ENCODE measurements around the gene PROZ.

PROZ gene

GRCh38 chr13:113117335-113117872 lies 41.0 kb upstream of the PROZ start:
- DNase-seq (ENCODE audit: low spot score in 2 of 2) (no peak), ATAC-seq (no peak)
- Mint-ChIP-seq H3K36me3 (no peaks in the 10 kb centered on the region), H3K27ac (no peak overlapping the region), H3K4me3 (no peak overlapping the region), H3K9me3 (no peaks in the 10 kb centered on the region), H3K4me1 (no peaks in the 10 kb centered on the region)

- DNase-seq (ENCODE audit: low spot score in 2 of 2), result no peak
- Mint-ChIP-seq H3K4me3 (no peak overlapping the region), H3K9me3 (no peaks in the 10 kb centered on the region), H3K36me3 (no peaks in the 10 kb centered on the region), H3K4me1 (peaks cover 3% of the 10 kb centered on the region), H3K27ac (no peak overlapping the region)
- no peak for ATAC-seq
Observed at GRCh38 chr13:113117911-113118260, 40.6 kb upstream of the PROZ start.

- no peaks in the 10 kb centered on the region for H3K36me3 Mint-ChIP-seq
- ATAC-seq, result no peak
- H3K4me1 Mint-ChIP-seq, result peaks cover 6% of the 10 kb centered on the region
Observed at GRCh38 chr13:113118261-113119021, 40.0 kb upstream of the PROZ start.

GRCh38 chr13:113119166-113119821 lies 39.2 kb upstream of the PROZ start:
- no peak overlapping the region for H3K4me3 Mint-ChIP-seq
- DNase-seq (ENCODE audit: low spot score in 2 of 2) (no peak), ATAC-seq (no peak)
- no peaks in the 10 kb centered on the region for H3K9me3 Mint-ChIP-seq
- H3K27ac Mint-ChIP-seq, result no peak overlapping the region
- H3K4me1 Mint-ChIP-seq, result peaks cover 6% of the 10 kb centered on the region
- H3K36me3 Mint-ChIP-seq, result no peaks in the 10 kb centered on the region

More at GRCh38 chr13:113118261-113119021, 40.0 kb upstream of the PROZ start:
- no peak overlapping the region for H3K27ac Mint-ChIP-seq
- H3K4me3 Mint-ChIP-seq, result no peak overlapping the region
- no peaks in the 10 kb centered on the region for H3K9me3 Mint-ChIP-seq
- no peak for DNase-seq (ENCODE audit: low spot score in 2 of 2)

GRCh38 chr13:113119822-113120189 lies 38.6 kb upstream of the PROZ start:
- ATAC-seq, result no peak
- Mint-ChIP-seq H3K9me3 (no peaks in the 10 kb centered on the region), H3K27ac (no peak overlapping the region)

GRCh38 chr13:113120300-113121182 lies 37.9 kb upstream of the PROZ start:
- Mint-ChIP-seq H3K36me3 (no peaks in the 10 kb centered on the region), H3K4me3 (no peak overlapping the region), H3K27ac (no peak overlapping the region), H3K4me1 (peaks cover 6% of the 10 kb centered on the region), H3K9me3 (no peaks in the 10 kb centered on the region)
- ATAC-seq (no peak), DNase-seq (ENCODE audit: low spot score in 2 of 2) (no peak)

More at GRCh38 chr13:113119822-113120189, 38.6 kb upstream of the PROZ start:
- Mint-ChIP-seq H3K4me3 (no peak overlapping the region), H3K36me3 (no peaks in the 10 kb centered on the region), H3K4me1 (peaks cover 6% of the 10 kb centered on the region)
- DNase-seq (ENCODE audit: low spot score in 2 of 2), result no peak

GRCh38 chr13:113121183-113121927 lies 37.1 kb upstream of the PROZ start:
- no peak overlapping the region for H3K27ac Mint-ChIP-seq
- DNase-seq (ENCODE audit: low spot score in 2 of 2), result no peak
- peaks cover 9% of the 10 kb centered on the region for H3K4me1 Mint-ChIP-seq
- no peaks in the 10 kb centered on the region for H3K9me3 Mint-ChIP-seq
- no peak for ATAC-seq
- no peak overlapping the region for H3K4me3 Mint-ChIP-seq
- H3K36me3 Mint-ChIP-seq, result no peaks in the 10 kb centered on the region

GRCh38 chr13:113121928-113122471 lies 36.4 kb upstream of the PROZ start:
- H3K4me1 Mint-ChIP-seq, result peaks cover 12% of the 10 kb centered on the region
- ATAC-seq, result no peak
- DNase-seq (ENCODE audit: low spot score in 2 of 2), result no peak
- no peak overlapping the region for H3K27ac Mint-ChIP-seq
- no peaks in the 10 kb centered on the region for H3K9me3 Mint-ChIP-seq
- no peaks in the 10 kb centered on the region for H3K36me3 Mint-ChIP-seq
- H3K4me3 Mint-ChIP-seq, result no peak overlapping the region

- Mint-ChIP-seq H3K9me3 (no peaks in the 10 kb centered on the region), H3K4me3 (no peak within 1 kb of the TSS), H3K4me1 (peaks cover 12% of the 10 kb centered on the region), H3K36me3 (no peaks in the 10 kb centered on the region), H3K27ac (no peak within 1 kb of the TSS)
- ATAC-seq (no peak), DNase-seq (ENCODE audit: low spot score in 2 of 2) (no peak)
Observed at GRCh38 chr13:113122550-113123225, 35.8 kb upstream of the PROZ start, which contains the start of gene F10. Gene F10, plus strand, starts transcription at chr13:113122799. Its CDS starts 57 bp downstream, at chr13:113122856.

GRCh38 chr13:113123226-113124201 lies 34.9 kb upstream of the PROZ start:
- no peak for ATAC-seq
- no peak overlapping the region for H3K4me3 Mint-ChIP-seq
- no peak overlapping the region for H3K27ac Mint-ChIP-seq
- no peaks in the 10 kb centered on the region for H3K36me3 Mint-ChIP-seq
- H3K4me1 Mint-ChIP-seq, result peaks cover 12% of the 10 kb centered on the region
- no peak for DNase-seq (ENCODE audit: low spot score in 2 of 2)
- no peaks in the 10 kb centered on the region for H3K9me3 Mint-ChIP-seq

- no peaks in the 10 kb centered on the region for H3K36me3 Mint-ChIP-seq
- DNase-seq (ENCODE audit: low spot score in 2 of 2) (no peak), ATAC-seq (no peak)
- peaks cover 12% of the 10 kb centered on the region for H3K4me1 Mint-ChIP-seq
- no peaks in the 10 kb centered on the region for H3K9me3 Mint-ChIP-seq
- H3K27ac Mint-ChIP-seq, result no peak overlapping the region
- no peak overlapping the region for H3K4me3 Mint-ChIP-seq
Observed at GRCh38 chr13:113124211-113124970, 34.1 kb upstream of the PROZ start.

GRCh38 chr13:113125506-113126264 lies 32.8 kb upstream of the PROZ start:
- Mint-ChIP-seq H3K4me3 (no peak overlapping the region), H3K4me1 (peaks cover 17% of the 10 kb centered on the region), H3K9me3 (no peaks in the 10 kb centered on the region), H3K36me3 (no peaks in the 10 kb centered on the region), H3K27ac (no peak overlapping the region)
- ATAC-seq (no peak), DNase-seq (ENCODE audit: low spot score in 2 of 2) (no peak)

Data from stimulated activated effector memory CD8-positive, alpha-beta T cell treated with anti-CD3 and anti-CD28 coated beads, Interleukin-12 subunit alpha, Interleukin-12 subunit beta, amount 100 ng/mL, for 72 hours (primary cell).